Endothelial cell of umbilical vein (primary cell): ENCODE measurements around the gene NALCN.

Source experiments
- EZH2 ChIP-seq: IDR thresholded peaks from 2 replicates; pipeline ENCODE4 v1.6.1; 2012; ENCODE audit warnings: borderline replicate concordance, low read depth, mild to moderate bottlenecking, moderate library complexity, low read length, inconsistent platforms; ENCODE audit not compliant: severe bottlenecking
- GATA2 ChIP-seq: IDR thresholded peaks from 2 replicates; pipeline ENCODE4 v1.7.0; 2011; ENCODE audit warnings: low read depth, mild to moderate bottlenecking, moderate library complexity, mixed read lengths, low read length; ENCODE audit not compliant: insufficient read length, insufficient read depth
- MYC ChIP-seq: IDR thresholded peaks from one replicate; pipeline ENCODE4 v1.6.1; 2011; ENCODE audit warnings: mild to moderate bottlenecking, low read depth, low read length
- POLR2A ChIP-seq: IDR thresholded peaks from 2 replicates; pipeline ENCODE4 v1.6.1; 2012; ENCODE audit warnings: low read depth, mild to moderate bottlenecking, control low read depth, low read length

DNA sequence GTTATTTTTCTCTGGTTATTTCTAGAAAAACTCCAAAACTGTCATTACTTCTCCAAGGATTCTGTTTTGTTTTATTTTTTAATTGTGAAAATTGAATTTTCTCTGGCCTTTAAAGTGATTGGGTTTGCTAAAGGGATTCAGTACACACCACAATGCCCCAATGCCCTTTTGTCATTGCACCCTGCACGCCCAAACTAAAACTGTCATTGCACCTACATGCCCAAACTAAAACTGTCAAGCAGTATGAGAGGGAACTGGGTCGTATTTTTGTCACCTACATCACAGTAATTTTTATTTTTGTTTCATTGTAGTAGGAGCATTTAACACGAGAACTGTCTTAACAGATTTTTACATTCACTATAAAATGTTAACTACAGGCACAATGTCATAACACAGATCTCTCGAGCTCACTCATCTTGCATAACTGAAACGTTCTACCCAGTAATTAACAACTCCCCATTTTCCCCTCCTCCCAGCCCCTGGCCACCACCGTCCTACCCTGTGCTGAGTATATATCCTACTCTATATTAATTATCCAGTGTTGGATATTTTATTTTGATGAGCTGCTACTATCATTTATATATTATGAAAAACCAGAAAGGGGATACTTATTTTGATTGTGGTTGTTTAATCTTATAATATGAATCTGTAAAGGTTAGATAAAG, 7.2 kb downstream of the NALCN start:
- TF ChIP-seq GATA2 = no peak
- TF ChIP-seq MYC = no peak
- no peak for TF ChIP-seq EZH2
- no peak for TF ChIP-seq POLR2A
